ENCODE data around the gene CPM. TPM values are rescaled to one million over a fixed set of nuclear protein-coding genes. Genes with fewer than 3 reads are reported as not detected.

Gene CPM
- total RNA-seq, 2 experiments from 2014 or later: 3.8 to 13.0 TPM

DNA sequence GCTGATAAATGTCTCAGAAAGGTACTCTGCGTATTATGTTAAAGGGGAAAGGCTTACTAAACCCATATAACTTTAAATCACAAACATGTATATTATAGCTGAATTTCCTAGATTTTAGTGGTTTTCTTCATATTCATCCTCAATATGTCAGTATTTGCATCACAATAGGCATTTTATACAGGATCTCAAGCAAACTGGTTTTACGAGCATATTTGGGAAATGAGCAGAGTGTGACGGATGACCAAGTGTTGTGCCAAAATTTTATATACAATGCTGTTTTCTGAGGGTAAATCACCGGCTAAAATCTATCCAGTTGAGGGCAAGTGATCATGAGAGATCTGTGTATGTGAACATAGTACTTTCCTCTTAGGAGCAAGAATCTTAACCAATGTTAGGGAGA is 8.4 kb downstream of the CPM start:
- Histone ChIP-seq H3K36me3 (ENCODE audit: insufficient read depth, low read length) (no peaks in the 10 kb centered on the region; the same call in 1 of the 2 replicates), H3K9me2 (ENCODE audit: insufficient read depth, low read length) (no peaks in the 10 kb centered on the region), H3K79me2 (ENCODE audit: insufficient read depth, low read depth, low read length) (no peaks in the 10 kb centered on the region), H3K4me1 (ENCODE audit: insufficient read depth, low read length, poor library complexity, severe bottlenecking) (no peaks in the 10 kb centered on the region), H3K4me2 (ENCODE audit: low read length) (no peak overlapping the region), H3K27ac (ENCODE audit: low read depth, low read length, poor library complexity, severe bottlenecking) (no peak overlapping the region), H3K4me3 (ENCODE audit: low read depth, low read length, poor library complexity, severe bottlenecking) (no peak overlapping the region), H4K20me1 (ENCODE audit: insufficient read depth, low read length) (no peaks in the 10 kb centered on the region), H3K9me3 (ENCODE audit: low read length) (peaks cover 12% of the 10 kb centered on the region; the same call in 1 of the 2 replicates), H2AFZ (ENCODE audit: low read length) (no peak overlapping the region)
- TF ChIP-seq EZH2phosphoT487 (IDR thresholded peaks at IDR 0.05; ENCODE audit: borderline replicate concordance, low read depth, low read length): no peak
- TF ChIP-seq, protein P1, sequence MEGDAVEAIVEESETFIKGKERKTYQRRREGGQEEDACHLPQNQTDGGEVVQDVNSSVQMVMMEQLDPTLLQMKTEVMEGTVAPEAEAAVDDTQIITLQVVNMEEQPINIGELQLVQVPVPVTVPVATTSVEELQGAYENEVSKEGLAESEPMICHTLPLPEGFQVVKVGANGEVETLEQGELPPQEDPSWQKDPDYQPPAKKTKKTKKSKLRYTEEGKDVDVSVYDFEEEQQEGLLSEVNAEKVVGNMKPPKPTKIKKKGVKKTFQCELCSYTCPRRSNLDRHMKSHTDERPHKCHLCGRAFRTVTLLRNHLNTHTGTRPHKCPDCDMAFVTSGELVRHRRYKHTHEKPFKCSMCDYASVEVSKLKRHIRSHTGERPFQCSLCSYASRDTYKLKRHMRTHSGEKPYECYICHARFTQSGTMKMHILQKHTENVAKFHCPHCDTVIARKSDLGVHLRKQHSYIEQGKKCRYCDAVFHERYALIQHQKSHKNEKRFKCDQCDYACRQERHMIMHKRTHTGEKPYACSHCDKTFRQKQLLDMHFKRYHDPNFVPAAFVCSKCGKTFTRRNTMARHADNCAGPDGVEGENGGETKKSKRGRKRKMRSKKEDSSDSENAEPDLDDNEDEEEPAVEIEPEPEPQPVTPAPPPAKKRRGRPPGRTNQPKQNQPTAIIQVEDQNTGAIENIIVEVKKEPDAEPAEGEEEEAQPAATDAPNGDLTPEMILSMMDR (conservative IDR thresholded peaks at IDR 0.05; ENCODE audit: low read length): no peak
- ChIA-PET POLR2A (interaction anchor here (0.7 to 1.8 kb wide), 3 partner anchors 41 to 291 kb away, joined by 3 to 7 read pairs (median 4); no protein-coding TSS in a partner anchor), CTCF (ENCODE audit: unreplicated experiment) (no interaction called here)
- no TSS peak for BruUV-seq (replicated peaks)
- intact Hi-C loops (cut with micrococcal nuclease; ENCODE audit: unreplicated experiment): no loop called here
- no peak for DNase-seq (ENCODE audit: low spot score)

DNA sequence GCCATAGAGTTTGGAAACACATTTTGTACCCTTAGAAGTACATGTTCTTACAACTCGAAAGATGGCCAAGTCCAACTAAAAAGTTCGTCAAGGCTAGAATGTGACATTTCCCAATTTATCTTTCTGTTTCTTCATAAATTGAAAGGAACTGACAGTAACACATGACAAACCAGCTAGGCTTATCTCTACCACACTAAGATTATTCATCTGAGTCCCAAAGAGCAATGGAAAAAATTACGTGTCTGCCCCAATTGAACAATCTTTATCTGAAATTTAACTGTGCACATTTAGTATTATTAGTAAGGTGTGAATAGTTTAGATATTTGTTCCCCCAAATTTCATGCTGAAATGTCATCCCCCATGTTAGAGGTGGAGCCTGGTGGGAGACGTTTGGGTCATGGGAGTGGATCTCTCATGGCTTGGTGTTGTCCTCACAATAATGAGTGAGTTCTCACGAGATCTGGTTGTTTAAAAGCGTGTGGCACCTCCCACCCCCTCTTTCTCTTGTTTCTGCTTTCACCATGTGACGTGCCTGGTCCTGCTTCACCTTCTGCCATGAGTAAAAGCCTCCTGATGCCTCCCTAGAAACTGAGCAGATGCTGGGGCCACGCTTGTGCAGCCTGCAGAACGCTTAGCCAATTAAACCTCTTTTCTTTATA is 13.3 kb downstream of the CPM start:
- H3K9me2 ChIP-seq (ENCODE audit: insufficient read depth, low read length): no peaks in the 10 kb centered on the region
- no peaks in the 10 kb centered on the region for H3K36me3 ChIP-seq (ENCODE audit: insufficient read depth, low read length)
- no peaks in the 10 kb centered on the region for H3K9me3 ChIP-seq (ENCODE audit: low read length)
- H4K20me1 ChIP-seq (ENCODE audit: insufficient read depth, low read length): no peaks in the 10 kb centered on the region
- BruUV-seq (replicated peaks): no TSS peak
- POLR2A ChIA-PET: interaction anchor here (1.3 kb wide), 1 partner anchor 18 kb away, joined by 3 read pairs; no protein-coding TSS in a partner anchor
- H3K27ac ChIP-seq (ENCODE audit: low read depth, low read length, poor library complexity, severe bottlenecking): no peak overlapping the region
- H3K79me2 ChIP-seq (ENCODE audit: insufficient read depth, low read depth, low read length): no peaks in the 10 kb centered on the region
- H3K4me1 ChIP-seq (ENCODE audit: insufficient read depth, low read length, poor library complexity, severe bottlenecking): no peaks in the 10 kb centered on the region
- H3K4me3 ChIP-seq (ENCODE audit: low read depth, low read length, poor library complexity, severe bottlenecking): no peak overlapping the region
- H2AFZ ChIP-seq (ENCODE audit: low read length): no peak overlapping the region
- no peak overlapping the region for H3K4me2 ChIP-seq (ENCODE audit: low read length)
- DNase-seq (ENCODE audit: low spot score): no peak
- CTCF ChIA-PET (ENCODE audit: unreplicated experiment): no interaction called here
- intact Hi-C loops (cut with micrococcal nuclease; ENCODE audit: unreplicated experiment): no loop called here
- no peak for TF ChIP-seq EZH2phosphoT487 (IDR thresholded peaks at IDR 0.05; ENCODE audit: borderline replicate concordance, low read depth, low read length)

DNA sequence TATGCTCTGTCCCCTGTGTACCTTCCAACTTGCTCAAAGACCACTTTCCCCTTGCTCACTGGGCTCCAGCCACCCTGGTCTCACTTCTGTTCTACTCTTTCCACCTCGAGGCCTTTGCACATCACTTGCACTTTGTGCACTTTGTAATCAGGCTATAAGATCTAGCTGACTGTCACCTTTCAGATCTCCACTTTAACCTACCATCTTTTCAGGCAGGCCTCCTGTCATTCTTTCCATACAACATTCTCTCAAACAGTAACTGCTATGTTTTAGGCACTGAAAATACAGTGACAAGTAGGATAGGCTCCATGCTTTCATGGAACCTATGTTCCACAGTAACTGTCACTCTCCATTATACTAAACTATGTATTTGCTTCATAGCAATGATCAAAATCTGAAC is 14.0 kb downstream of the CPM start:
- Histone ChIP-seq H3K27ac (ENCODE audit: low read depth, low read length, poor library complexity, severe bottlenecking) (no peak overlapping the region), H3K36me3 (ENCODE audit: insufficient read depth, low read length) (no peaks in the 10 kb centered on the region), H3K9me3 (ENCODE audit: low read length) (no peaks in the 10 kb centered on the region), H2AFZ (ENCODE audit: low read length) (no peak overlapping the region), H3K4me3 (ENCODE audit: low read depth, low read length, poor library complexity, severe bottlenecking) (no peak overlapping the region), H3K79me2 (ENCODE audit: insufficient read depth, low read depth, low read length) (no peaks in the 10 kb centered on the region), H3K4me2 (ENCODE audit: low read length) (no peak overlapping the region), H3K4me1 (ENCODE audit: insufficient read depth, low read length, poor library complexity, severe bottlenecking) (no peaks in the 10 kb centered on the region), H4K20me1 (ENCODE audit: insufficient read depth, low read length) (no peaks in the 10 kb centered on the region), H3K9me2 (ENCODE audit: insufficient read depth, low read length) (no peaks in the 10 kb centered on the region)
- CTCF ChIA-PET (ENCODE audit: unreplicated experiment): no interaction called here
- POLR2A ChIA-PET: interaction anchor here (0.7 to 1.3 kb wide), 2 partner anchors 17 to 27 kb away, joined by 3 read pairs; no protein-coding TSS in a partner anchor
- TF ChIP-seq EZH2phosphoT487 (IDR thresholded peaks at IDR 0.05; ENCODE audit: borderline replicate concordance, low read depth, low read length): no peak
- TF ChIP-seq, protein P1 (conservative IDR thresholded peaks at IDR 0.05; ENCODE audit: low read length): no peak
- intact Hi-C loops (cut with micrococcal nuclease; ENCODE audit: unreplicated experiment): no loop called here
- DNase-seq (ENCODE audit: low spot score): no peak
- no TSS peak for BruUV-seq (replicated peaks)
